Mammary epithelial cell (primary cell): Measurements from ENCODE around the gene KSR1.

ENCODE experiments used
- CTCF ChIP-seq, 2 donors: IDR thresholded peaks in 1 of 2; conservative IDR thresholded peaks in 1 of 2; 2 replicates each; pipeline ENCODE4 v1.5.1; 2011 to 2012; ENCODE audit warnings: inconsistent platforms in 2 of 2, low read length in 2 of 2, mild to moderate bottlenecking in 2 of 2, control low read depth in 1 of 2, low read depth in 1 of 2; ENCODE audit not compliant: insufficient read depth in 1 of 2; ENCODE audit errors: extremely low read depth in 1 of 2
- EZH2 ChIP-seq: IDR thresholded peaks from 2 replicates; pipeline ENCODE4 v1.6.1; 2012; ENCODE audit warnings: low read length, inconsistent platforms, borderline replicate concordance

GRCh38 chr17:27569257-27569722 lies 113.0 kb downstream of the KSR1 start:
- TF ChIP-seq CTCF (conservative IDR thresholded peaks at IDR 0.05 in 1 of 2, IDR thresholded peaks at IDR 0.05 in 1 of 2; ENCODE audit: extremely low read depth in 1 of 2, insufficient read depth in 1 of 2, low read depth in 1 of 2, low read length in 2 of 2) = peak; percentile 30 to 59
- no peak for TF ChIP-seq EZH2
